Measurements from ENCODE around the gene CARD6. TPM values are rescaled to one million over a fixed set of nuclear protein-coding genes. Genes with fewer than 3 reads are reported as not detected.
"Not testable (repeated sequence)": the region's sequence is repeated elsewhere in the genome, so short reads cannot be mapped to it uniquely, and the experiment has no call there.

Gene CARD6, protein sequence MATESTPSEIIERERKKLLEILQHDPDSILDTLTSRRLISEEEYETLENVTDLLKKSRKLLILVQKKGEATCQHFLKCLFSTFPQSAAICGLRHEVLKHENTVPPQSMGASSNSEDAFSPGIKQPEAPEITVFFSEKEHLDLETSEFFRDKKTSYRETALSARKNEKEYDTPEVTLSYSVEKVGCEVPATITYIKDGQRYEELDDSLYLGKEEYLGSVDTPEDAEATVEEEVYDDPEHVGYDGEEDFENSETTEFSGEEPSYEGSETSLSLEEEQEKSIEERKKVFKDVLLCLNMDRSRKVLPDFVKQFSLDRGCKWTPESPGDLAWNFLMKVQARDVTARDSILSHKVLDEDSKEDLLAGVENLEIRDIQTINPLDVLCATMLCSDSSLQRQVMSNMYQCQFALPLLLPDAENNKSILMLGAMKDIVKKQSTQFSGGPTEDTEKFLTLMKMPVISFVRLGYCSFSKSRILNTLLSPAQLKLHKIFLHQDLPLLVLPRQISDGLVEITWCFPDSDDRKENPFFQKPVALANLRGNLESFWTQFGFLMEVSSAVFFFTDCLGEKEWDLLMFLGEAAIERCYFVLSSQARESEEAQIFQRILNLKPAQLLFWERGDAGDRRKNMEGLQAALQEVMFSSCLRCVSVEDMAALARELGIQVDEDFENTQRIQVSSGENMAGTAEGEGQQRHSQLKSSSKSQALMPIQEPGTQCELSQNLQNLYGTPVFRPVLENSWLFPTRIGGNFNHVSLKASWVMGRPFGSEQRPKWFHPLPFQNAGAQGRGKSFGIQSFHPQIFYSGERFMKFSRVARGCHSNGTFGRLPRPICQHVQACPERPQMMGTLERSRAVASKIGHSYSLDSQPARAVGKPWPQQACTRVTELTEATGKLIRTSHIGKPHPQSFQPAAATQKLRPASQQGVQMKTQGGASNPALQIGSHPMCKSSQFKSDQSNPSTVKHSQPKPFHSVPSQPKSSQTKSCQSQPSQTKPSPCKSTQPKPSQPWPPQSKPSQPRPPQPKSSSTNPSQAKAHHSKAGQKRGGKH
- total RNA-seq = 1.9 and 3.3 TPM in 2 replicates

DNA sequence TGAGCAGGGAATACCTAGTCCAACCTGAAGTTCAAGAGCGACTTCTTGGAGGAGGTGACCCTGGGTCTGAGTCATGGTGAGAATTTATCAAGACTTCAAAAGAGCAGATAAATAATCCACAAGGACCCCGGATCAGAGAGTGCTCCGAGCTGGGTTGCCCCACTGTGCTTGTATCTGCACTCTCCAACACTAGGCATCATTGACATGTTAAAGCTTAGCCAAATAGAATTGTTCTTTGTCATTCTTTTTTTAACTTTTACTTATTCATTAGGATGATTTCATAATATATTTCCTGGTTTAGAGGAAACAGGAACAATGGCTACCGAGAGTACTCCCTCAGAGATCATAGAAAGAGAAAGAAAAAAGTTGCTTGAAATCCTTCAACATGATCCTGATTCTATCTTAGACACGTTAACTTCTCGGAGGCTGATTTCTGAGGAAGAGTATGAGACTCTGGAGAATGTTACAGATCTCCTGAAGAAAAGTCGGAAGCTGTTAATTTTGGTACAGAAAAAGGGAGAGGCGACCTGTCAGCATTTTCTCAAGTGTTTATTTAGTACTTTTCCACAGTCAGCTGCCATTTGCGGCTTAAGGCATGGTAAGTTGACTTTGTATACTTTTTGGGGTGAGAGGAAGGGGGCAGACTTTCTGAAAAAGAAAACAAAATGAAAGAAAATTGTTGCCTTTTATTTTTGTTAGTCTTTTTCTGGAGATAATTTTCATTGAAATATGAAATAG lies at the start of gene CARD6:
Gene CARD6 (plus strand): TSS at position 300 of the 738 bp plus-strand sequence. CDS start 16 bp downstream, at position 316.
- H3K4me3 ChIP-seq (ENCODE audit: low read depth, low read length) = peak within 1 kb of the TSS; percentile 7
- H3K36me3 ChIP-seq (ENCODE audit: control insufficient read depth, insufficient read depth, low read length) = no peaks in the 10 kb centered on the region
- TF ChIP-seq, protein P1, sequence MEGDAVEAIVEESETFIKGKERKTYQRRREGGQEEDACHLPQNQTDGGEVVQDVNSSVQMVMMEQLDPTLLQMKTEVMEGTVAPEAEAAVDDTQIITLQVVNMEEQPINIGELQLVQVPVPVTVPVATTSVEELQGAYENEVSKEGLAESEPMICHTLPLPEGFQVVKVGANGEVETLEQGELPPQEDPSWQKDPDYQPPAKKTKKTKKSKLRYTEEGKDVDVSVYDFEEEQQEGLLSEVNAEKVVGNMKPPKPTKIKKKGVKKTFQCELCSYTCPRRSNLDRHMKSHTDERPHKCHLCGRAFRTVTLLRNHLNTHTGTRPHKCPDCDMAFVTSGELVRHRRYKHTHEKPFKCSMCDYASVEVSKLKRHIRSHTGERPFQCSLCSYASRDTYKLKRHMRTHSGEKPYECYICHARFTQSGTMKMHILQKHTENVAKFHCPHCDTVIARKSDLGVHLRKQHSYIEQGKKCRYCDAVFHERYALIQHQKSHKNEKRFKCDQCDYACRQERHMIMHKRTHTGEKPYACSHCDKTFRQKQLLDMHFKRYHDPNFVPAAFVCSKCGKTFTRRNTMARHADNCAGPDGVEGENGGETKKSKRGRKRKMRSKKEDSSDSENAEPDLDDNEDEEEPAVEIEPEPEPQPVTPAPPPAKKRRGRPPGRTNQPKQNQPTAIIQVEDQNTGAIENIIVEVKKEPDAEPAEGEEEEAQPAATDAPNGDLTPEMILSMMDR (IDR thresholded peaks at IDR 0.05; ENCODE audit: insufficient read depth, low read length, poor library complexity, severe bottlenecking) = no peak
- DNase-seq (ENCODE audit: low read depth) = no peak
- no peaks in the 10 kb centered on the region for H3K27me3 ChIP-seq (ENCODE audit: control insufficient read depth, insufficient read depth, low read length)

DNA sequence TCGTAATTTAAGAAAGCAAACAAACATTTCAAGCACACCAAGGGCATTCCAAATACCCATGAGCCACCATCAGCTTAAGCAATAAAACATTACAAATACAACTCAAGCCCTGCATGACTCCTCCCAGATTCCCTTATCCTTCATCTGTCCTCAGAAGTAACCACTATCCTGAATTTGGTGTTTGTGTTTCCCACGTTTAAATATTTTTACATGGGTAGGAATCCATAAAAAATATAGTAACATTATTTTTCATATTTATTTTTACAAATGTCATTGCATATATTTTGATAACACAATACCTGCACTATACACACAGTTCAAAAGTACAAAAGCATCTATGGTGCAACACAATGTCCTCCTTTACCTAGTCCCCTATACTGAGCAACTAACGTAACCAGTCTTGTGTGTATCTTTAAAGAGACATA lies 49.4 kb upstream of the CARD6 start:
- Histone ChIP-seq H3K4me3 (ENCODE audit: low read depth, low read length) (no peak overlapping the region), H3K36me3 (ENCODE audit: control insufficient read depth, insufficient read depth, low read length) (no peaks in the 10 kb centered on the region), H3K27me3 (ENCODE audit: control insufficient read depth, insufficient read depth, low read length) (no peaks in the 10 kb centered on the region)
- TF ChIP-seq, protein P1 (IDR thresholded peaks at IDR 0.05; ENCODE audit: insufficient read depth, low read length, poor library complexity, severe bottlenecking) = no peak
- DNase-seq (ENCODE audit: low read depth) = no peak

DNA sequence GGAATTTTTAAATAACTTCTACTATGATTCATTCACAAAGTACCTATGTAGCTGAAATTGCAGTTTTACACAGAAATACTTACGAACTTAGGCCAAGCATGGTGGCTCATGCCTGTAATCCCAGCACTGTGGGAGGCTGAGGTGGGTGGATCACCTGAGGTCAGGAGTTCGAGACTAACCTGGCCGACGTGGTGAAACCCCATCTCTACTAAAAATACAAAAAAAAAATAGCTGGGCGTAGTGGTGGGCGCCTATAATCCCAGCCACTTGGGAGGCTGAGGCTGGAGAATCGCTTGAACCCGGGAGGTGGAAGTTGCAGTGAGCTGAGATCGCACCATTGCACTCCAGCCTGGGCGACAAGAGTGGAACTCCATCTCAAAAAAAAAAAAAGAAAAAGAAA lies 48.5 kb upstream of the CARD6 start:
- H3K4me3 ChIP-seq (ENCODE audit: low read depth, low read length); H3K27me3 ChIP-seq (ENCODE audit: control insufficient read depth, insufficient read depth, low read length); DNase-seq (ENCODE audit: low read depth); H3K36me3 ChIP-seq (ENCODE audit: control insufficient read depth, insufficient read depth, low read length): not testable (repeated sequence)

DNA sequence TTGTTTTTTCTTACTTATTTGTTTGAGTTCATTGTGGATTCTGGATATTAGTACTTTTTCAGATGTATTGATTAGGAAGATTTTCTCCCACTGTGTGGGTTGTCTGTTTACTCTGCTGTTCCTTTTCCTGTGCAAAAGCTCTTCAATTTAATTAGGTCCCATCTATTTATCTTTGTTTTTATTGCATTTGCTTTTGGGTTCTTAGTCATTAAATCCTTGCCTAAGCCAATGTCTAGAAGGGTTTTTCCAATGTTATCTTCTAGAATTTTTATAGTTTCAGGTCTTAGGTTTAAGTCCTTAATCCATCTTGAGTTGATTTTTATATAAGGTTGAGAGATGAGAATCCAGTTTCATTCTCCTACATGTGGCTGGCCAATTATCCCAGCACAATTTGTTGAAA lies 46.8 kb upstream of the CARD6 start:
- H3K4me3 ChIP-seq (ENCODE audit: low read depth, low read length); H3K36me3 ChIP-seq (ENCODE audit: control insufficient read depth, insufficient read depth, low read length); DNase-seq (ENCODE audit: low read depth); H3K27me3 ChIP-seq (ENCODE audit: control insufficient read depth, insufficient read depth, low read length): not testable (repeated sequence)

DNA sequence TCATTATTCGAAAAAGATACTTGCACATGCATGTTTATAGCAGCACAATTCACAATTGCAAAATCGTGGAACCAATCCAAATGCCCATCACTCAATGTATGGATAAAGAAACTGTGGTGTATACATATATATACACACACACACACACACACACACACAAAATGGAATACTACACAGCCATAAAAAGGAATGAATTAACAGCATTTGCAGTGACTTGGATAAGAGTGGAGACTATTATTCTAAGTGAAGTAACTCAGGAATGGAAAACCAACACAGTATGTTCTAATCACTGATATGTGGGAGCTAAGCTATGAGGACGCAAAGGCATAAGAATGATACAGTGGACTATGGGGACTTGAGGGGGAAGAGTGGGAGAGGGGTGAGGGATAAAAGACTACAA lies 46.3 kb upstream of the CARD6 start:
- not testable (repeated sequence) for H3K36me3 ChIP-seq (ENCODE audit: control insufficient read depth, insufficient read depth, low read length); H3K27me3 ChIP-seq (ENCODE audit: control insufficient read depth, insufficient read depth, low read length); H3K4me3 ChIP-seq (ENCODE audit: low read depth, low read length); DNase-seq (ENCODE audit: low read depth)

DNA sequence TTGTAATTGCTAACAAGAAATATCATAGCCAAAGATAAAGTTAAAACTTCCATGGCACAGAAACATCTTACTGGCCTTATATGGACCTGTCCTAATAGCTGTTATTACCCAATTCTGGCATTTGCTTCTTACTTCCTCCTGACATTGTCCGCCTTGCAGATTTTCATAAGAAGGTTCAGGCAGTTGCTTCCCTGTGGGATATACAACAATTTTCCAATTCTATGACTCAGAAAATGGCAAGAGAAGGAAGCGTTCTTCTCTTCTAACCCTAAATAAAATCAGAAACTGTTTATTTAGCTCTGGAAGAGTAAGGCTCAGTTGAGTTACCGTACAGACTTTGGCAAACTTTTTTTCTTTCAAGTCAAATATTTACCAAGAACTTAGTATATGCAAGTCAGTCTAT lies 44.7 kb upstream of the CARD6 start:
- H3K36me3 ChIP-seq (ENCODE audit: control insufficient read depth, insufficient read depth, low read length) = no peaks in the 10 kb centered on the region
- no peak for DNase-seq (ENCODE audit: low read depth)
- no peaks in the 10 kb centered on the region for H3K27me3 ChIP-seq (ENCODE audit: control insufficient read depth, insufficient read depth, low read length)
- H3K4me3 ChIP-seq (ENCODE audit: low read depth, low read length) = peak overlapping the region; percentile 99
- TF ChIP-seq, protein P1 (IDR thresholded peaks at IDR 0.05; ENCODE audit: insufficient read depth, low read length, poor library complexity, severe bottlenecking) = no peak
